ENCODE results near the gene SLC37A1.

Gene SLC37A1

GRCh38 chr21:42566524-42567213 lies 53.0 kb downstream of the SLC37A1 start:
- no peak for DNase-seq (ENCODE audit: low read depth)
- no peak for TF ChIP-seq CTCF (IDR thresholded peaks at IDR 0.05; ENCODE audit: low read length, missing control alignments)
- no peak overlapping the region for H3K4me3 ChIP-seq (replicated peaks; ENCODE audit: low read depth, low read length)

- no peak for DNase-seq (ENCODE audit: low read depth)
These were observed 53.5 kb downstream of the SLC37A1 start for GRCh38 chr21:42567214-42567555.

GRCh38 chr21:42567861-42568260 lies 54.2 kb downstream of the SLC37A1 start:
- no peak for TF ChIP-seq CTCF (IDR thresholded peaks at IDR 0.05; ENCODE audit: low read length, missing control alignments)
- no peak overlapping the region for H3K4me3 ChIP-seq (replicated peaks; ENCODE audit: low read depth, low read length)
- DNase-seq (ENCODE audit: low read depth), result no peak

More at GRCh38 chr21:42567214-42567555, 53.5 kb downstream of the SLC37A1 start:
- TF ChIP-seq CTCF (IDR thresholded peaks at IDR 0.05; ENCODE audit: low read length, missing control alignments), result no peak
- H3K4me3 ChIP-seq (replicated peaks; ENCODE audit: low read depth, low read length), result no peak overlapping the region

GRCh38 chr21:42568376-42568775 lies 54.7 kb downstream of the SLC37A1 start:
- no peak overlapping the region for H3K4me3 ChIP-seq (replicated peaks; ENCODE audit: low read depth, low read length)
- DNase-seq (ENCODE audit: low read depth), result no peak
- TF ChIP-seq CTCF (IDR thresholded peaks at IDR 0.05; ENCODE audit: low read length, missing control alignments), result no peak

GRCh38 chr21:42568866-42569731 lies 55.4 kb downstream of the SLC37A1 start:
- DNase-seq (ENCODE audit: low read depth), result no peak
- no peak overlapping the region for H3K4me3 ChIP-seq (replicated peaks; ENCODE audit: low read depth, low read length)
- no peak for TF ChIP-seq CTCF (IDR thresholded peaks at IDR 0.05; ENCODE audit: low read length, missing control alignments)

- DNase-seq (ENCODE audit: low read depth), result no peak
- no peak for TF ChIP-seq CTCF (IDR thresholded peaks at IDR 0.05; ENCODE audit: low read length, missing control alignments)
These were observed 56.2 kb downstream of the SLC37A1 start for GRCh38 chr21:42569732-42570301.

More at GRCh38 chr21:42569732-42570301, 56.2 kb downstream of the SLC37A1 start:
- H3K4me3 ChIP-seq (replicated peaks; ENCODE audit: low read depth, low read length), result no peak overlapping the region

All from fibroblast of pulmonary artery (primary cell).